Stomach (tissue), 9 donors: ENCODE results near the gene ARID4B. TPM values are rescaled to one million over a fixed set of nuclear protein-coding genes. Genes with fewer than 3 reads are reported as not detected.

ENCODE experiments used
- DNase-seq, 2 donors: peaks; one replicate each; pipeline versions ENCODE4 v3.0.0 to v3.0.0-alpha.2; 2013 to 2019
- H3K27ac ChIP-seq, 5 donors: fragments of 200-600 bp in 4 of 5; sonication (generic) in 4 of 5; one replicate each; pipeline ENCODE4 v1.5.1; 2013 to 2019; ENCODE audit warnings: mild to moderate bottlenecking in 1 of 5, moderate library complexity in 1 of 5
- H3K27me3 ChIP-seq, 3 donors: fragments of 200-600 bp; sonication (generic); one replicate each; pipeline ENCODE4 v1.5.1; 2017 to 2019; ENCODE audit warnings: mixed run types in 1 of 3
- H3K36me3 ChIP-seq, 4 donors: fragments of 200-600 bp; sonication (generic); 1 replicate in 3 of 4; 2 replicates in 1 of 4; pipeline ENCODE4 v1.5.1; 2016 to 2019
- H3K4me1 ChIP-seq, 4 donors: fragments of 200-600 bp; sonication (generic); one replicate each; pipeline ENCODE4 v1.5.1; 2016 to 2019
- H3K4me3 ChIP-seq, 4 donors: fragments of 200-600 bp; sonication (generic) in 3 of 4; one replicate each; pipeline ENCODE4 v1.5.1; 2016 to 2019; ENCODE audit warnings: mild to moderate bottlenecking in 1 of 4
- H3K9me3 ChIP-seq, 4 donors: fragments of 200-600 bp; sonication (generic); one replicate each; pipeline ENCODE4 v1.5.1; 2016 to 2019
- CTCF ChIP-seq, 7 experiments: fragments of 450-650 bp in 4 of 7; fragments of 200-600 bp in 3 of 7; sonication (generic) in 3 of 7; IDR thresholded peaks; one replicate each; pipeline ENCODE4 v1.5.1; 2016 to 2019; ENCODE audit warnings: antibody characterized with exemption in 7 of 7, control low read depth in 2 of 7, mild to moderate bottlenecking in 1 of 7
- EP300 ChIP-seq: sonication (generic); formaldehyde crosslinking; IDR thresholded peaks from one replicate; pipeline ENCODE4 v1.6.1; 2017; ENCODE audit warnings: antibody characterized with exemption
- POLR2A ChIP-seq, 4 donors: fragments of 450-650 bp; IDR thresholded peaks; one replicate each; pipeline ENCODE4 v1.6.1; 2016; ENCODE audit warnings: antibody characterized with exemption in 4 of 4, control low read depth in 2 of 4, mild to moderate bottlenecking in 1 of 4, moderate library complexity in 1 of 4
- POLR2AphosphoS5 ChIP-seq, 3 donors: sonication (generic); formaldehyde crosslinking; IDR thresholded peaks; one replicate each; pipeline ENCODE4 v1.6.1; 2016; ENCODE audit warnings: antibody characterized with exemption in 3 of 3
- whole genome bisulfite sequencing, 5 donors: extraction: QIAGEN DNeasy Blood & Tissue Kit in 3 of 5; methylation state at CpG; one replicate each; pipeline versions ENCODE4 v1.1.5 to v1.1.7; 2013 to 2018; 5-methylcytosine and 5-hydroxymethylcytosine counted together
- intact Hi-C: fragments of 100-400 bp; cut with DNase I; formaldehyde crosslinking; loops from one replicate; pipeline ENCODE4 v1.15.1; 2023; ENCODE audit warnings: low total_unique reads
- polyA plus RNA-seq, 3 donors: library from polyadenylated mRNA; stranded (reverse); fragments of 200-250 nt; gene quantifications; one replicate each; pipeline ENCODE4 v1.2.3, GENCODE V29; 2013
- total RNA-seq, 5 donors: library from RNA; depleted of rRNA; stranded (reverse); fragments of >200 nt; gene quantifications; one replicate each; pipeline versions ENCODE4 v1.1.0 to v1.2.3, GENCODE V29; 2014 to 2016
- donor health status: healthy with polysubstance abuse.
- donor health status: Bipolar disorder and iron deficiency.
- donor health status: healthy.

Gene ARID4B
- total and polyA plus RNA-seq, 8 donors = 9.5 to 102 (median 30.5) TPM

- intact Hi-C loops = no loop called here
- peaks cover 22 to 88% (median 82%) of the 10 kb centered on the region in 4 donors for H3K36me3 ChIP-seq
Observed at GRCh38 chr1:235229868-235230267, 98.1 kb downstream of the ARID4B start.

GRCh38 chr1:235227414-235227813 is 100.6 kb downstream of the ARID4B start:
- intact Hi-C loops = no loop called here
- H3K4me3 ChIP-seq = no peak overlapping the region
- no peak overlapping the region for H3K27ac ChIP-seq
- no peaks in the 10 kb centered on the region for H3K27me3 ChIP-seq
- H3K9me3 ChIP-seq = no peaks in the 10 kb centered on the region
- peaks cover 24 to 92% (median 90%) of the 10 kb centered on the region in 4 donors for H3K36me3 ChIP-seq
- H3K4me1 ChIP-seq = no peaks in the 10 kb centered on the region
- DNase-seq = no peak
- TF ChIP-seq CTCF (IDR thresholded peaks at IDR 0.05) = no peak
- no peak for TF ChIP-seq POLR2A (IDR thresholded peaks at IDR 0.05)
- TF ChIP-seq EP300 = no peak
- no peak for TF ChIP-seq POLR2AphosphoS5 (IDR thresholded peaks at IDR 0.05)
- WGBS, 5 donors = 82 to 89% (median 87%) methylated on average over 1 of the region's 1 CpG

More at GRCh38 chr1:235229868-235230267, 98.1 kb downstream of the ARID4B start:
- H3K4me1 ChIP-seq = no peaks in the 10 kb centered on the region
- WGBS, 5 donors = 91 to 100% (median 97%) methylated on average over 2 of the region's 2 CpGs
- H3K9me3 ChIP-seq = no peaks in the 10 kb centered on the region
- H3K4me3 ChIP-seq = no peak overlapping the region
- H3K27me3 ChIP-seq = no peaks in the 10 kb centered on the region
- H3K27ac ChIP-seq = no peak overlapping the region
- TF ChIP-seq POLR2AphosphoS5 (IDR thresholded peaks at IDR 0.05) = no peak
- no peak for TF ChIP-seq EP300
- TF ChIP-seq CTCF (IDR thresholded peaks at IDR 0.05) = no peak
- no peak for TF ChIP-seq POLR2A (IDR thresholded peaks at IDR 0.05)
- DNase-seq = no peak

- no peak overlapping the region for H3K27ac ChIP-seq
- no peaks in the 10 kb centered on the region for H3K27me3 ChIP-seq
- intact Hi-C loops = no loop called here
- peaks cover 23 to 92% (median 90%) of the 10 kb centered on the region in 4 donors for H3K36me3 ChIP-seq
- 90 to 100% (median 96%) methylated on average over 1 of the region's 1 CpG for WGBS, 5 donors
- no peak for DNase-seq
- H3K4me3 ChIP-seq = no peak overlapping the region
- H3K9me3 ChIP-seq = no peaks in the 10 kb centered on the region
- TF ChIP-seq EP300 (no peak), POLR2A (IDR thresholded peaks at IDR 0.05) (no peak), CTCF (IDR thresholded peaks at IDR 0.05) (no peak), POLR2AphosphoS5 (IDR thresholded peaks at IDR 0.05) (no peak)
- H3K4me1 ChIP-seq = no peaks in the 10 kb centered on the region
Observed at GRCh38 chr1:235226933-235227332, 101.0 kb downstream of the ARID4B start.

GRCh38 chr1:235225299-235225698 is 102.7 kb downstream of the ARID4B start:
- DNase-seq = no peak
- Histone ChIP-seq H3K27me3 (no peaks in the 10 kb centered on the region), H3K36me3 (peaks cover 24 to 92% (median 87%) of the 10 kb centered on the region in 4 donors), H3K4me1 (no peaks in the 10 kb centered on the region), H3K4me3 (no peak overlapping the region), H3K9me3 (no peaks in the 10 kb centered on the region), H3K27ac (no peak overlapping the region)
- intact Hi-C loops = no loop called here
- TF ChIP-seq POLR2A (IDR thresholded peaks at IDR 0.05) (no peak), CTCF (IDR thresholded peaks at IDR 0.05) (no peak), EP300 (no peak), POLR2AphosphoS5 (IDR thresholded peaks at IDR 0.05) (no peak)
